GM21381 (cell line): ENCODE measurements around the gene GBX1.

Experiments
- ATAC-seq: cut with Tn5 transposase; IDR thresholded peaks from one replicate; pipeline ENCODE4 v1.9.1; 2021; ENCODE audit warnings: mild to moderate bottlenecking, moderate library complexity; ENCODE audit not compliant: unreplicated experiment

GBX1 gene

DNA sequence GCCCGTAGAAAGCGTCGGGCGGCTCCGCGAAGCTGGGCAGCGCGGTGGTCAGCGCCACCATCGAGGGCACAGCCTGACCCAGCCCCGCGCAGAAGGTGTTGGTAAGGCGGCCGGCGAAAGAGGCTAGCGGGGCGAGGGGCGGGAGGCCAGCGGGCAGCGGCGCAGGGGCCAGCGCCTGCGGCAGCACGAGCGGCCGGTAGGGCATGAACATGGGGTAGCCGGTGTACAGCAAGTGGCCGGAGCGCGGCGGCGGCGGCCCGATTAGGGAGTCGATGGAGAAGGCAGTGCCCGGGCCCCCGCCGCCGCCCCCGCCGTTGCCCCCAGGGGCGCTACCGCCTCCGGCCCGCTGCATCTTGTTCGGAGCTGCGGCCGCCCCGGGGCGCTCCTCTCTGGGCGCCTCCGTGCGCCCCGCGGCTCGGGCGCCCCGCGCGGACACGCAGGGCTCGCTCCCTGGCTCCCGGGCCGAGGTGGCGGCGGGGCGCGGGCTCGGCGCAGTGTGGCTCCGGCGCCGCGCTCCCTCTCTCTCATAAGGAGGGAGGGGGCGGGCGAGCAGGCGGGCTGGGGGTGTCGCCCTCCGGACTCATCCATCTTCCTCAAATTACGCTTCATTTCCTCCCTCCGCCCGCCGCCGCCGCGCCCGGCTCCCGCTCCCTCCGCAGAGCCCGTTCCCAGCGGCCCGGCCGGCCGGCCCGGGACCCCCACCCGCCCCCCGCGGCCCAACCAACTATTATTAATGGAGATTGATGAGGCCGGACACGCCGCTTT is at the start of gene GBX1:
GBX1 (minus strand) TSS at position 498 of the 765 bp plus-strand sequence; CDS start at position 352, 146 bp downstream.
- ATAC-seq, result no peak

DNA sequence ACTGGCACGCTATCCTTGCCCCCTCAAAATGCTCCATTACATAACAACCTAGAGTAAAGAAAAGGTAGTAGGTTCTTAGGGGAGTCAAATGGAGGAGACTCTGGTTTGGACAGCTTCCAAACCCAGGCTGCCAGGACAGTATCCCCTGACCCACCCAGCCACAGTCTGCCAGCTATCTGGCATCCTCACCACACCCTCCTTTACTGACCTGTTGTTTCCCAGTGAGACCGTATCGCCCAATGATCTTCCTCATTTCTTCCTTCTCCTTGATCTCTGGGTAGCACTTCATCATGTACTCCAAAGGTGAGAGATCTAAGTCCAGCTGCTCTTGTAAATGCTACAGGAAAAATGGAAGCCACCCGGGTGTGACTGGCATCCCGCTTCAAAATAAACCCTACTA is 47.9 kb upstream of the GBX1 start:
- no peak for ATAC-seq

GRCh38 chr7:151213826-151214225 is 46.3 kb upstream of the GBX1 start:
- ATAC-seq, result no peak

GRCh38 chr7:151212626-151213025 is 45.1 kb upstream of the GBX1 start:
- no peak for ATAC-seq

DNA sequence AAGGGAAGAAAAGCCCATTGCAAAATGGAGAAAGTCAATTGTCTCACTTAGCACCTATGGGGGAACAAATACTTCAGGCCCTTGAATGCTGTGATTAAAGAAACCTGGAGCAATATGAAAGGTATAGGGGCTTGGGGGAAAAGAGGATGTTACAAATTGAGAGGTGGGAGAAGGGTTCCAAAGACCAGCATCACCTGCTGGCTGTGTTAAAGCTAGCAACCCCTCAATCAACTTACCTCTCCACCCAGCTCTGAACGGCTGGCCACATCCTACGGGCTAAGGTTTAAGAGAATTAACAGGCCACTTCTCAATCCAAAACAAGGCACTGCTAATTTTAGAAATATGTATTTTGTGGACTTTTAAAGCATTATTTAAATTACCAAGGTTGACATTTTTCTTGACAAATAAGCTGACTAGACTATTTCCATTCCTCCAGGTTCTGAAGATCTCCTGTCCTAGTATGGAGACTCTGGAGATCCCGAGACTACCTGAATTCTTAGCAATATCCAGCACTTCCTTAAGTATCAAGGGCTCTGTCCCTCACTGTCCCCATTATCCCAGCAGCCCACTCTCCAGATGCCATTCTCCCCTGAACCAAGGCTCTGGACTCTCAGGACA is 43.8 kb upstream of the GBX1 start:
- no peak for ATAC-seq

GRCh38 chr7:151210087-151210854 is 42.8 kb upstream of the GBX1 start, which contains the start of gene H2BK1:
Gene H2BK1 (minus strand): TSS chr7:151210488. CDS start chr7:151210318, 170 bp downstream.
- no peak for ATAC-seq

- ATAC-seq, result no peak
Observed at GRCh38 chr7:151209588-151209987, 42.1 kb upstream of the GBX1 start.

DNA sequence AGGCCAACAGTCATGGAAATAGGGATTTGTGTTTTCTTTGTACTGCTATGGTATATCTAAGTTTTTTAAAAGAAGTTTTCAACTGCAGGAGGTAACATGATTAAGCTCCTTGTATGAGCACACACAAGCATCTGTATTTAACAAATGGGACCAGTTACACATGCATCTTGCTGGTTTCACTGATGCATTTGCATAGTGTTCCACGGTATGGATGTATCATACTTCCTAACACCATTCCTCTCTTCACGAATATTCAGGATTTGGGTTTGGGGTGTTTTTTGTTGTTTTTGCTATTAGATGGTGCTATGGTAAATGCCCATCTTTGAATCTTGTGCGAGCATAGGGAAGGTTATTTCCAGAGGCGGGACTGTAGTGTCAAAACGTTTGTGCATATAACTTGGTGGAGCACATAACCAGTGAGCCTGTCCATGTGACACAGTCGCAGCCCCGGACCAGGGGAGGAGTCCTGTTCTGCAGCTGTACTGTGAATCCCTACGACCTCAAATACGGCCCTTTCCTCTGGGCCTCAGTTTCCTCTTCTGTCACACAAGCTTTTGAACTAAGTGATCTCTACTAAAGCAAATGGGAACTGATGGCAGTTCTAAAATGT is 40.9 kb upstream of the GBX1 start:
- ATAC-seq, result no peak

DNA sequence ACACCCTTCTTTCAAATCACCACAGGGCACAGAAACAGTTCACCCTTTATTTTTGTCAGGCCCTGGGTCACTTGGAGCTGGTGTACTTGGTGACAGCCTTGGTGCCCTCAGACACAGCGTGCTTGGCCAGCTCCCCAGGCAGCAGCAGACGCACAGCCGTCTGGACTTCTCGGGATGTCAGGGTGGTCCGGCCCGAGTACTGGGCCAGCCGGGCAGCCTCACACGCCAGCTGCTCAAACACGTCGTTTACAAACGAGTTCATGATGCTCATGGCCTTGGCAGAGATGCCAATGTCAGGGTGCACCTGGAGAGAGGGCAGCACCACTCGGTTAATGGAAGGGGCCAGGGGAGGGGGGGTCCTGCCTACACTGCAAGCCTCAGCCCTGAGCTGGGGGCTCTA is 40.3 kb upstream of the GBX1 start:
- no peak for ATAC-seq

DNA sequence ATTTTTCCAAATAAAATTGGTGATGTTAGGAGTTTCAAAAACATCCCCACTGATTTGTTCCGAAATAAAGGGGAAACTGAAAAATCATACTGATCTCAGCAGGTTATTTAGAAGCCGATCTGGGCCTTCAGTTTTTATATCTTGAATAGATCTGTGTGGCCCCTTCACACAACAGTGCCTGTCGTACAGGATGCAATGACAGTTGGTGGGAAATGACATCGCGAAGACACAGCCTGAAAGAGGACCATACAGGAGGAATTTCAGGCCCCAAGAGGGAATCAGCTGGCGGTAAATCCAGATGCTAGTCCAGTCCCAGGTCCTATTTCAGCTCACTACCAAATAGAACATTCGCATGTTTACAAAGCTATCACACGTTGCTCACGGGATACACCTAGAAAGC is 39.8 kb upstream of the GBX1 start:
- no peak for ATAC-seq

GRCh38 chr7:151206914-151207313 is 39.4 kb upstream of the GBX1 start:
- no peak for ATAC-seq

- ATAC-seq, result no peak
Observed at GRCh38 chr7:151205730-151206129, 38.2 kb upstream of the GBX1 start.

- ATAC-seq, result no peak
Observed at GRCh38 chr7:151204383-151205032, 37.0 kb upstream of the GBX1 start.

DNA sequence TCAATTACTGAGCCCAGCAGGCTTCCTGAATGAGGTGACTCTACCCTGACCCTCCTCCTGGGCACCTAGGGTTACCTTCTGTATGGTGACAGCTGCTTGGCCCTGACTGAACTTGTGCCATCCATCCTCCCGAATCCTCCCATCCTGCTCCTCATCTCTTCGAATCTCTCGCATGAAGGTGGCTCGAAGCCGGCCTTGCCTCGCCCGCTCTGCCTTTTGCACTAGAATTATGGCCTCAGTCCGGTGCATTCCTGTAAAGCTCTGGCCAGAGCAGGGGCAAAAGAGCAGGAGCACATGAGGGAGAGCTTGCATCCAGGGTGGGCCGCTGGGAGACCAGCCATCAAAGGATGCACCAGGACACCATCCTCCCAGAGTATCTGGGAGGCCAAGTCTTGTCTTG is 35.3 kb upstream of the GBX1 start:
- no peak for ATAC-seq

DNA sequence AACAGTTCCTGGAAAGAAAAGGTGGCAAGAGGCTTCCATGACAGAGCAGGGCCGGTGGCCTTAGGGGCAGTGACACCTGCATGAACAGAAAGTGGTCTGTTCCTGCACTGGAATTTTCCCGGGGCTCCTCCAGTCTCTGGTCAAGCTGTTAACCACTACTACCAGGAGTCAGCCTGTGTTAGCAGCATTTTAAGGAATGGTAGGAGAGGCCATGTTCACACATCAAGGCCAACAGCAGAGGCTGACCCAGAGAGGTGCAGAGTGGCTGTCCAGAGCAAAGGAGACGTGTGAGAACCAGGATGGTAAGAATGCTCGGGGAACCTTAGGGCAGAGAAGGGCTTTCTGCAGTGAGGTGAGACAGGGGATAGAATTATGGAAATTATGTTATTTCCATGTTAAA is 34.3 kb upstream of the GBX1 start:
- ATAC-seq, result no peak

DNA sequence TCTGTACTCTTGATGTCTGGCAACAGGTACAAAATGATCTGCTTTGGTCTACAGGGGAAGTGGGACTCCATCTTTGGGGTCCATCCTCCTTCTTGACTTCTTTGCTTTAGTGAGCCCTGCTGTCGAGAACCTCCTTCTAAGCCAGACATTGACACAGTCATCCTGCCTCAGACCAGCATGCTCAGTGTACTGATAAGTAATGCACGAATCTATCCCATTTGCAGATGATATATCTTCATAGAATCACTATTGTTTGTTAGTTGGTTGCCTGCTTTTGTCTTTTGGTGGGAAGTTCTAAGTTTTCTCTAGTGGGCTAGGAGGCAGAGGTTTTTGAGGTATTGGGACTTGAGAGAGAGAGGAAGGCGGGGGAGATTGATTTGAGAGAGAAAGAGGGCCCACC is 33.9 kb upstream of the GBX1 start:
- no peak for ATAC-seq

DNA sequence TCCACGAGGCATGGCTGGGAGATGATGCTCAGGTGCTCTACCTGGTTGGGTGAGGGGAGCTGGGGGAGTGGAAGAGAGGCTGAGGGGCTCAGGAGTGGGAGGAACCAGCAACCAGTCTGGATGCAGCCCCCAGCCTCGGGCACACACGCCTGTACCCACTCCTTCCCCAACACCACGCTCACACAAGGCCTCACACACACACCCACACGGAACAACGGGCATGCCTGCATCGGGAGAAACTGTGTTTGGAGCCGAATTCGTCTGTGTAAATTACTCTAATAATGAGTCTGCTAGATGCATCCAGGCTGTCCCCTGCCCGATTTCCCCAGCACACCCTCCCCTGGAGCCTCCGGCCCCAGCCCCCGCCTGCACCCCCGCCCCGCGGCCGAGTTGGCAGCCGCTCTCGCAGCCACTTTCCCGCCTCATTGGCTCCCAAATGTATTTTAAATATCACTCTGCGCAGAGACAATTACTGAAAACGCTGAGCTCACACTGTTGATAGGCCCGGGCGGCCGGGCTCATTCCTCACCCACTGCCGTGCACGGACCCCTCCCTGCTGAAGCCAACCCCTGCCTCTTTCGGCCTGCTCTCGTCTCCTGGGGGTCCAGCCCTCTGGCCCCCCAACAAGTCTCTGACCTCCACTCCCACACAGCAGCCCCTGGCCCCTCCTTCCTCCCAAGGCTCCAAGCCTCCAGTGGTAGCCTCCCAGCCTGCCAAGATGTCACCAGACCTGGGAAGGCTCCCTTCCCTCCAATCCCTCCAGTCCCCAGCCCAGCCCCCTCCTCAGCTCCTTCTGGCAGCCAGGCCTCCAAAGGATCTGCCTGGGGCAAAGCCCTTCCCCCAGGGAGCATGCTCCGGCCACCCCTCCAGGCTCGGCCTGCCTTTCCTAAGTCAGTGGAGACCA is 31.7 kb upstream of the GBX1 start:
- ATAC-seq, result no peak

- no peak for ATAC-seq
Observed at GRCh38 chr7:151197932-151198331, 30.4 kb upstream of the GBX1 start.

- no peak for ATAC-seq
Observed at GRCh38 chr7:151195616-151196450, 28.3 kb upstream of the GBX1 start.
